Upper lobe of right lung (tissue), 1 donor: ENCODE measurements around the gene GPR78. TPM values are rescaled to one million over a fixed set of nuclear protein-coding genes. Genes with fewer than 3 reads are reported as not detected.

Experiments used
- ATAC-seq: fragments of 200-7000 bp; cut with Tn5 transposase; one replicate; pipeline ENCODE4 v1.9.1; 2020; ENCODE audit warnings: mild to moderate bottlenecking, moderate library complexity
- DNase-seq: peaks from one replicate; pipeline ENCODE4 v3.0.0-alpha.2; 2020
- H3K27ac ChIP-seq: fragments of 200-600 bp; one replicate; pipeline ENCODE4 v1.8.0; 2022
- H3K27me3 ChIP-seq: fragments of 200-600 bp; one replicate; pipeline ENCODE4 v1.8.0; 2022; ENCODE audit warnings: mild to moderate bottlenecking
- H3K36me3 ChIP-seq: fragments of 200-600 bp; one replicate; pipeline ENCODE4 v1.8.0; 2022
- H3K4me1 ChIP-seq: fragments of 200-600 bp; one replicate; pipeline ENCODE4 v1.8.0; 2022
- H3K4me3 ChIP-seq: fragments of 200-600 bp; one replicate; pipeline ENCODE4 v1.8.0; 2022; ENCODE audit warnings: mild to moderate bottlenecking
- H3K9me3 ChIP-seq: fragments of 200-600 bp; one replicate; pipeline ENCODE4 v1.8.0; 2022
- intact Hi-C: fragments of 100-400 bp; cut with DNase I; formaldehyde crosslinking; loops from one replicate; pipeline ENCODE4 v1.11.0; 2022
- total RNA-seq: library from RNA; stranded (reverse); fragmentation: NEBNext Ultra II Directional; extraction: Animal tissue kit (Norgen Biotek cat#: 25700); gene quantifications from one replicate; pipeline ENCODE4 v1.2.1, GENCODE V29; 2021
- TF ChIP-seq, protein P1 (sequence below): fragments of 200-600 bp; IDR thresholded peaks from one replicate; pipeline ENCODE4 v1.8.0; 2022; ENCODE audit warnings: antibody characterized with exemption
- donor health status: DM: no; HTN: yes; CAD: no; lungs with severe emphysema.

The GPR78 gene
- total RNA-seq, 1 donor from 2014 or later: 0.23 TPM

DNA sequence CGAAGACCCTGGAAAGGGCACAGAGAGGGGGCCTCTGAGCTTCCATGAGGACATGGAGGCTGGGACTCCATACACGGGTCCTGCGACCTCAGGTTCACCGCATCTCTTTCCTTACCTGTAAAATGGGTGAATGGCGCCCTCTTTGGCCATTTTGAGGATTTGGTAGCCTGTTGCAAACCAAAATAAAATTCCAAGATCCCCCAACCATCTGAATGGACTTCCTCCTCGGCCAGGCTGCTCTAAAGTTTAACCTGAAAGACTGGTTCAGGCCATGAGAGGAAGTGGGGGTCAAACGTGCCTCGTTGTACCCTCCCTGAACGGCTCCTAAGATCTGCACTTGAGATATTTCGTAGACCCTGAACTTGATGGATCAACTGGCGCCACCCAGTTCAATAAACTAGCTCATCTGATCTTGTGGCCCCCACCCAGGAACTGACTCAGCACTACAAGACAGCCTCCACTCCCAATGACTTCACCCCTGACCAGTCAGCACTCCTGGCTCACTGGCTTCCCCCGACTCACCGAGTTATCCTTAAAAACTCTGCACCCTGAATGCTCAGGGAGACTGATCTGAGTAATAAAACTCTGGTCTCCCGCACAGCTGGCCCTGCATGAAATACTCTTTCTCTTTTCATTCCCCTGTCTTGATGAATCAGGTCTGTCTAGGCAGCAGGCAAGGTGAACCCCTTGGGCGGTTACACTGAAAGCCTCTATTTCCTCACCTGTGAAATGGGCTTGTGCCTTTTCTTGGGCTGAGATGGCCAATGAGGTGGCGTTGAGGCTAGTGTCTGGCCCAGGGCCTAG is 32.9 kb upstream of the GPR78 start:
- ATAC-seq: peak; percentile 38

GRCh38 chr4:8547912-8548730 is 32.1 kb upstream of the GPR78 start:
- ATAC-seq: no peak
- DNase-seq: peak; percentile 40
- TF ChIP-seq, protein P1, sequence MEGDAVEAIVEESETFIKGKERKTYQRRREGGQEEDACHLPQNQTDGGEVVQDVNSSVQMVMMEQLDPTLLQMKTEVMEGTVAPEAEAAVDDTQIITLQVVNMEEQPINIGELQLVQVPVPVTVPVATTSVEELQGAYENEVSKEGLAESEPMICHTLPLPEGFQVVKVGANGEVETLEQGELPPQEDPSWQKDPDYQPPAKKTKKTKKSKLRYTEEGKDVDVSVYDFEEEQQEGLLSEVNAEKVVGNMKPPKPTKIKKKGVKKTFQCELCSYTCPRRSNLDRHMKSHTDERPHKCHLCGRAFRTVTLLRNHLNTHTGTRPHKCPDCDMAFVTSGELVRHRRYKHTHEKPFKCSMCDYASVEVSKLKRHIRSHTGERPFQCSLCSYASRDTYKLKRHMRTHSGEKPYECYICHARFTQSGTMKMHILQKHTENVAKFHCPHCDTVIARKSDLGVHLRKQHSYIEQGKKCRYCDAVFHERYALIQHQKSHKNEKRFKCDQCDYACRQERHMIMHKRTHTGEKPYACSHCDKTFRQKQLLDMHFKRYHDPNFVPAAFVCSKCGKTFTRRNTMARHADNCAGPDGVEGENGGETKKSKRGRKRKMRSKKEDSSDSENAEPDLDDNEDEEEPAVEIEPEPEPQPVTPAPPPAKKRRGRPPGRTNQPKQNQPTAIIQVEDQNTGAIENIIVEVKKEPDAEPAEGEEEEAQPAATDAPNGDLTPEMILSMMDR: no peak
- Histone ChIP-seq H3K27me3 (no peaks in the 10 kb centered on the region), H3K27ac (no peak overlapping the region), H3K9me3 (no peaks in the 10 kb centered on the region), H3K4me3 (no peak overlapping the region), H3K4me1 (no peaks in the 10 kb centered on the region), H3K36me3 (no peaks in the 10 kb centered on the region)
- intact Hi-C loops: no loop called here

More for the DNA sequence above, 32.9 kb upstream of the GPR78 start:
- intact Hi-C loops: no loop called here
- Histone ChIP-seq H3K4me3 (no peak overlapping the region), H3K27me3 (no peaks in the 10 kb centered on the region), H3K27ac (no peak overlapping the region), H3K9me3 (no peaks in the 10 kb centered on the region), H3K4me1 (no peaks in the 10 kb centered on the region), H3K36me3 (no peaks in the 10 kb centered on the region)
- peak; percentile 22 for DNase-seq
- TF ChIP-seq, protein P1: peak; percentile 49

DNA sequence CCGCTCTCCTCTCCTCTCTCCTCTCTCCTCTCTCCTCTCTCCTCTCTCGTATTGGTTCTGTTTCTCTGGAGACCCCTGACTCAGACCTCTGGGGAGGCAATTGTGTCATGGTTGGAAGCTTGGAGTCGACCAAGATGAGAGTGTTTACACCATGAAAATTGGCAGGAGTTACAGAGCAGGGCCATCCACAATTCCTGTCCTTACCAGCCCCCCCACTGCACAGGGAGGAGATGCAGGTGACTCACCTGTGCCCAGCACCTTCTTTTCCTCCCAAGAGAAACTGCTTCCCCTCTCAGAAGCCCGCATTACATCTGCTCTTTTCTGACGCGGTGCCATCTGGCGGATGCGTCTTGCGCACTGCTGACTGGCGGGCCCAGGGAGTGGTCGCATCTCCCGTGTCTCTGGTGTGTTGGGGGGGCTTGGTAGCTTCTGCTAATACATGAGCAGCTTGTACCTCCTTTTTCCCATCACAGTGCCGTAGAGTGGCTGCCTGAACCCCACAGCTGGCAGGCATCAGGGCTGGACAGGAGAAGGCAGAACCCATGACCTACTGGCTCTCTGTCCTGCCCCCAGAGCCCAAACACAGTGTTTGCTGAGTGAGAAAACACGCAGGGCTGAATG is 31.4 kb upstream of the GPR78 start:
- no peaks in the 10 kb centered on the region for H3K27me3 ChIP-seq
- intact Hi-C loops: no loop called here
- H3K4me1 ChIP-seq: no peaks in the 10 kb centered on the region
- no peaks in the 10 kb centered on the region for H3K36me3 ChIP-seq
- H3K27ac ChIP-seq: no peak overlapping the region
- no peak for ATAC-seq
- peak; percentile 62 for DNase-seq
- no peaks in the 10 kb centered on the region for H3K9me3 ChIP-seq
- TF ChIP-seq, protein P1: no peak
- no peak overlapping the region for H3K4me3 ChIP-seq

GRCh38 chr4:8549352-8549931 is 30.8 kb upstream of the GPR78 start:
- H3K27ac ChIP-seq: no peak overlapping the region
- H3K4me3 ChIP-seq: no peak overlapping the region
- intact Hi-C loops: no loop called here
- ATAC-seq (no peak), DNase-seq (peak; percentile 52)
- no peaks in the 10 kb centered on the region for H3K36me3 ChIP-seq
- H3K27me3 ChIP-seq: no peaks in the 10 kb centered on the region
- TF ChIP-seq, protein P1: no peak
- no peaks in the 10 kb centered on the region for H3K4me1 ChIP-seq
- H3K9me3 ChIP-seq: no peaks in the 10 kb centered on the region

DNA sequence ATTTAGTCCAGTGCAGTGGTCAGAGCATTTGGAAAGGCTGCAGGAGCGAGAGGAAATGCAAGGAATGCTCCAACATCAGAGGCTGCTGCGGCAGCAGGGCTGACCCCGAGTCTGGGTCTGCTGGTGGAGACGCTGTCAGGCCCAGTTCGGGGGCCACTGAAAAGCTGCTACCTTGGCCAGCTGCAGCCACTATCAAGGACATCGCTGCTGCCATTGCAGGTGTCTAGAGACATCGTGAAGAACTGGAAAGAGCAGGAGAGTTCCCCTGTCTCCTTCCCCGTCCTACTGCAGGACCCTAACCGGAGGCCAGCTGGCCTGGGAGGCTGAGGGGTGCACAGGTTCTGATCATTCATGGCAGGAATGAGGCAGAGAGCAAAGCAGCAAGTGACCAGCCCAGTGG is 29.5 kb upstream of the GPR78 start:
- peak; percentile 41 for DNase-seq
- no peaks in the 10 kb centered on the region for H3K4me1 ChIP-seq
- no peak overlapping the region for H3K4me3 ChIP-seq
- no peaks in the 10 kb centered on the region for H3K27me3 ChIP-seq
- no peak overlapping the region for H3K27ac ChIP-seq
- ATAC-seq: no peak
- intact Hi-C loops: no loop called here
- H3K36me3 ChIP-seq: no peaks in the 10 kb centered on the region
- no peaks in the 10 kb centered on the region for H3K9me3 ChIP-seq
- TF ChIP-seq, protein P1: no peak
